ENCODE measurements around the gene GJA4.
"Not testable (repeated sequence)": the region's sequence is repeated elsewhere in the genome, so short reads cannot be mapped to it uniquely, and the experiment has no call there.

GJA4 gene

GRCh38 chr1:34792424-34792823, 375 bp upstream of the GJA4 start:
- no peak for DNase-seq

GRCh38 chr1:34794001-34794789, 1.4 kb downstream of the GJA4 start:
- DNase-seq = no peak

GRCh38 chr1:34794790-34795180, 2.0 kb downstream of the GJA4 start:
- no peak for DNase-seq

- no peak for DNase-seq
Measured at GRCh38 chr1:34795916-34796315, 3.1 kb downstream of the GJA4 start.

GRCh38 chr1:34796990-34797389, 4.2 kb downstream of the GJA4 start:
- no peak for DNase-seq

GRCh38 chr1:34800214-34800613, 7.4 kb downstream of the GJA4 start:
- DNase-seq = no peak

- DNase-seq = no peak
Measured at GRCh38 chr1:34803770-34804169, 11.0 kb downstream of the GJA4 start.

GRCh38 chr1:34806396-34806795, 13.6 kb downstream of the GJA4 start:
- no peak for DNase-seq

GRCh38 chr1:34808051-34808810, 15.4 kb downstream of the GJA4 start:
- DNase-seq = no peak

GRCh38 chr1:34810781-34811180, 18.0 kb downstream of the GJA4 start:
- DNase-seq = not testable (repeated sequence)

GRCh38 chr1:34816332-34816731, 23.5 kb downstream of the GJA4 start:
- no peak for DNase-seq

- DNase-seq = no peak
Measured at GRCh38 chr1:34816778-34817177, 24.0 kb downstream of the GJA4 start.

GRCh38 chr1:34818862-34819261, 26.1 kb downstream of the GJA4 start:
- DNase-seq = not testable (repeated sequence)

GRCh38 chr1:34822202-34822601, 29.4 kb downstream of the GJA4 start:
- DNase-seq = no peak

GRCh38 chr1:34824817-34825454, 32.1 kb downstream of the GJA4 start:
- no peak for DNase-seq

- DNase-seq = no peak
Measured at GRCh38 chr1:34825455-34826091, 32.8 kb downstream of the GJA4 start.

GRCh38 chr1:34827341-34827941, 34.6 kb downstream of the GJA4 start:
- no peak for DNase-seq

- no peak for DNase-seq
Measured at GRCh38 chr1:34828611-34829010, 35.8 kb downstream of the GJA4 start.

- DNase-seq = no peak
Measured at GRCh38 chr1:34829250-34829649, 36.5 kb downstream of the GJA4 start.

GRCh38 chr1:34831721-34832246, 39.0 kb downstream of the GJA4 start:
- DNase-seq = no peak

GRCh38 chr1:34833711-34834110, 40.9 kb downstream of the GJA4 start:
- no peak for DNase-seq

- no peak for DNase-seq
Measured at GRCh38 chr1:34839526-34840305, 46.9 kb downstream of the GJA4 start.
